Esophagus squamous epithelium (tissue), 5 donors: ENCODE results near the gene KLHL12. TPM values are rescaled to one million over a fixed set of nuclear protein-coding genes. Genes with fewer than 3 reads are reported as not detected.
A peak's percentile ranks its signal among the peaks of the same experiment; 100 is the strongest.
"Not testable (repeated sequence)": the region's sequence is repeated elsewhere in the genome, so short reads cannot be mapped to it uniquely, and the experiment has no call there.

ENCODE experiments used
- DNase-seq: peaks from one replicate; lab custom pipeline; 2025; lab: John Stamatoyannopoulos, UW
- H3K27ac ChIP-seq, 4 donors: fragments of 200-600 bp; sonication (generic); one replicate each; pipeline ENCODE4 v1.5.1; 2016 to 2019; ENCODE audit warnings: mild to moderate bottlenecking in 1 of 4
- H3K27me3 ChIP-seq, 4 donors: fragments of 200-600 bp; sonication (generic); 1 replicate in 3 of 4; 2 replicates in 1 of 4; pipeline versions ENCODE4 v1.5.1 to v1.6.0; 2017 to 2021; ENCODE audit warnings: antibody characterized with exemption in 1 of 4
- H3K36me3 ChIP-seq, 3 donors: fragments of 200-600 bp; sonication (generic); one replicate each; pipeline ENCODE4 v1.5.1; 2016 to 2019
- H3K4me1 ChIP-seq, 3 donors: fragments of 200-600 bp; sonication (generic); one replicate each; pipeline ENCODE4 v1.5.1; 2017 to 2019
- H3K4me3 ChIP-seq, 4 donors: fragments of 200-600 bp; sonication (generic); 1 replicate in 3 of 4; 2 replicates in 1 of 4; pipeline ENCODE4 v1.5.1; 2016 to 2019; ENCODE audit warnings: mild to moderate bottlenecking in 2 of 4, moderate library complexity in 1 of 4
- H3K9me3 ChIP-seq, 3 donors: fragments of 200-600 bp; sonication (generic); one replicate each; pipeline ENCODE4 v1.5.1; 2016 to 2019
- CTCF ChIP-seq, 6 experiments: fragments of 450-650 bp in 4 of 6; fragments of 200-600 bp in 2 of 6; sonication (generic) in 2 of 6; IDR thresholded peaks; one replicate each; pipeline ENCODE4 v1.5.1; 2016 to 2019; ENCODE audit warnings: antibody characterized with exemption in 6 of 6, mild to moderate bottlenecking in 4 of 6, moderate library complexity in 4 of 6
- POLR2A ChIP-seq, 4 donors: fragments of 450-650 bp; IDR thresholded peaks; one replicate each; pipeline ENCODE4 v1.6.1; 2017; ENCODE audit warnings: antibody characterized with exemption in 4 of 4, mild to moderate bottlenecking in 4 of 4, moderate library complexity in 3 of 4
- whole genome bisulfite sequencing, 2 donors: methylation state at CpG; one replicate each; pipeline ENCODE4 v1.1.5; 2018; 5-methylcytosine and 5-hydroxymethylcytosine counted together
- intact Hi-C: fragments of 100-400 bp; cut with DNase I; formaldehyde crosslinking; loops from one replicate; pipeline ENCODE4 v1.15.0; 2022
- total RNA-seq, 4 donors: library from RNA; depleted of rRNA; stranded (reverse); fragments of >200 nt; gene quantifications; one replicate each; pipeline ENCODE4 v1.1.0, GENCODE V29; 2016
- donor health status: DM: yes; HTN: yes; CAD: no.

The KLHL12 gene
- total RNA-seq, 4 donors from 2014 or later = 11.1 to 19.9 (median 14.1) TPM

GRCh38 chr1:202942426-202942825 is 15.4 kb upstream of the KLHL12 start:
- H3K4me1 ChIP-seq = peaks cover 0 to 25% (median 6%) of the 10 kb centered on the region in 3 donors
- no peaks in the 10 kb centered on the region for H3K27me3 ChIP-seq
- H3K36me3 ChIP-seq = peaks cover 4 to 80% (median 50%) of the 10 kb centered on the region in 3 donors
- no peak overlapping the region for H3K4me3 ChIP-seq
- 68 to 71% methylated on average over 1 of the region's 1 CpG for WGBS, 2 donors
- TF ChIP-seq POLR2A (IDR thresholded peaks at IDR 0.05) = no peak
- no peak for TF ChIP-seq CTCF (IDR thresholded peaks at IDR 0.05)
- intact Hi-C loops = no loop called here
- no peaks in the 10 kb centered on the region for H3K9me3 ChIP-seq
- DNase-seq = no peak
- no peak overlapping the region for H3K27ac ChIP-seq

DNA sequence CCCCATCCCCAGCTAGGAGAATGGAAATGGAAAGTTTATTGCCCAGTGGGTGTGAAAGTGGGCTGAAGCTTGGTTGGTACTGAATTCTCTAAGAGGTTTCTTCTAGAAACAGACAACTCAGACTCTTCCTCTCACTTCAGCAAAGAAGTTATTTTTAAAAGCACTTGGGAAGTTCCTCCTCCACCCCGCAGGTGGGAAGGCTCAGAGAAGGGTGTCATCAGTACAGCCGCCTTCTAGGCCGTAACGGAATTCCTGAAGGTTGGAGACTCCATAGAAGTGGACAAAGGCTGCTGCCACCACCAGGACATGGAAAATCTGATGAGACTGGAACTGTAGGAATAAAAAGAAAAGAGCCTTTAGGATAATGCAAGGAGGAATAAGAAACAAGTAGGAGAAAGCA is 14.3 kb upstream of the KLHL12 start:
- peak overlapping the region in 2 of 4 donors; percentile 26 to 62 for H3K27ac ChIP-seq
- WGBS, 2 donors = 89 to 96% methylated on average over 3 to 4 of the region's 4 CpGs
- H3K4me1 ChIP-seq = peaks cover 0 to 25% (median 6%) of the 10 kb centered on the region in 3 donors
- H3K4me3 ChIP-seq = no peak overlapping the region
- intact Hi-C loops = no loop called here
- H3K27me3 ChIP-seq = no peaks in the 10 kb centered on the region
- no peaks in the 10 kb centered on the region for H3K9me3 ChIP-seq
- DNase-seq = no peak
- peaks cover 3 to 70% (median 46%) of the 10 kb centered on the region in 3 donors for H3K36me3 ChIP-seq
- TF ChIP-seq CTCF (IDR thresholded peaks at IDR 0.05) (no peak), POLR2A (IDR thresholded peaks at IDR 0.05) (no peak)

DNA sequence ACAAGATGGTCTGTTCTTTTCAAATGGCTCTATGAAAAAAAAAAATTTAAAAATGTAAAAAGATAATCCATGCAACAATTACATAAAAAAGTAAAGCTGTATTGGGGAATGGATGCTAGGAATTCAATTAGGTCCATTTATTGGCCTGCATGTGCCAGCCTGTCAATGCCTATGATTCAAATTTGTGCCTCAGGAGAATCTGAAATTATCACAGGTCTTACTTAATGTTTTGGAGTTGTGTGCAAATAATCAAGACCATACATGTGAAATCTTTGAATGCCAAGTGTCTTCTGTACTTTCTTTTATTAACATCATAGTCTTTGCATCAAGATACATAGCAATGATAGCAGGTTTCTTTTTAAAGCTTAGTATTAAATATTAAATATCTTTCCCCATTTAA is 13.5 kb upstream of the KLHL12 start:
- TF ChIP-seq POLR2A (IDR thresholded peaks at IDR 0.05) = no peak
- TF ChIP-seq CTCF (IDR thresholded peaks at IDR 0.05) = no peak
- Histone ChIP-seq H3K27ac (no peak overlapping the region), H3K4me3 (no peak overlapping the region), H3K9me3 (no peaks in the 10 kb centered on the region), H3K27me3 (no peaks in the 10 kb centered on the region), H3K36me3 (peaks cover 0 to 62% (median 38%) of the 10 kb centered on the region in 3 donors), H3K4me1 (peaks cover 0 to 25% (median 6%) of the 10 kb centered on the region in 3 donors)
- intact Hi-C loops = no loop called here
- no peak for DNase-seq

GRCh38 chr1:202938287-202938925 is 11.4 kb upstream of the KLHL12 start:
- H3K27me3 ChIP-seq = no peaks in the 10 kb centered on the region
- H3K27ac ChIP-seq = peak overlapping the region in 2 of 4 donors; percentile 17 to 31
- no peaks in the 10 kb centered on the region for H3K9me3 ChIP-seq
- no peak for TF ChIP-seq CTCF (IDR thresholded peaks at IDR 0.05)
- TF ChIP-seq POLR2A (IDR thresholded peaks at IDR 0.05) = no peak
- intact Hi-C loops = no loop called here
- peaks cover 0 to 40% (median 20%) of the 10 kb centered on the region in 3 donors for H3K36me3 ChIP-seq
- H3K4me3 ChIP-seq = no peak overlapping the region
- peaks cover 0 to 25% (median 6%) of the 10 kb centered on the region in 3 donors for H3K4me1 ChIP-seq
- WGBS, 2 donors = 41 to 67% methylated on average over 4 to 5 of the region's 5 CpGs
- DNase-seq = no peak

DNA sequence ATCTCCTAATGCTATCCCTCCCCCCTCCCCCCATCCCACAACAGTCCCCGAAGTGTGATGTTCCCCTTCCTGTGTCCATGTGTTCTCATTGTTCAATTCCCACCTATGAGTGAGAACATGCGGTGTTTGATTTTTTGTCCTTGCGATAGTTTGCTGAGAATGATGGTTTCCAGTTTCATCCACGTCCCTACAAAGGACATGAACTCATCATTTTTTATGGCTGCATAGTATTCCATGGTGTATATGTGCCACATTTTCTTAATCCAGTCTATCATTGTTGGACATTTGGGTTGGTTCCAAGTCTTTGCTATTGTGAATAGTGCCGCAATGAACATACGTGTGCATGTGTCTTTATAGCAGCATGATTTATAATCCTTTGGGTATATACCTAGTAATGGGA is 9.4 kb upstream of the KLHL12 start:
- intact Hi-C loops, DNase-seq, H3K4me3 ChIP-seq, H3K27ac ChIP-seq, H3K27me3 ChIP-seq, H3K9me3 ChIP-seq: not testable (repeated sequence)
- Histone ChIP-seq H3K36me3 (peaks cover 0 to 20% (median 3%) of the 10 kb centered on the region in 3 donors), H3K4me1 (peaks cover 0 to 25% (median 6%) of the 10 kb centered on the region in 3 donors)
- WGBS, 2 donors = no CpG with 5 or more reads among the region's 6 CpGs
